ENCODE data around the gene KHDC1L. TPM values are rescaled to one million over a fixed set of nuclear protein-coding genes. Genes with fewer than 3 reads are reported as not detected.

The KHDC1L gene
- total RNA-seq, 1 experiment from 2014 or later: not detected

Other genes with a start within 250 kb of the KHDC1L start
- 0.19 TPM in 1 of 2 replicates, not detected in the other for gene KHDC1, start 37.7 kb upstream of the KHDC1L start, total RNA-seq (2014; rRNA removed; shearing (Covaris generic))
- gene DPPA5, start 128.8 kb upstream of the KHDC1L start, total RNA-seq (2014; rRNA removed; shearing (Covaris generic)): not detected in 2 replicates
- not detected in 2 replicates for gene KHDC3L, start 137.2 kb upstream of the KHDC1L start, total RNA-seq (2014; rRNA removed; shearing (Covaris generic))
- not detected in 2 replicates for gene OOEP, start 144.4 kb upstream of the KHDC1L start, total RNA-seq (2014; rRNA removed; shearing (Covaris generic))
- gene DDX43, start 169.3 kb upstream of the KHDC1L start, total RNA-seq (2014; rRNA removed; shearing (Covaris generic)): not detected in 2 replicates
- not detected in 2 replicates for gene CGAS, start 226.8 kb upstream of the KHDC1L start, total RNA-seq (2014; rRNA removed; shearing (Covaris generic))
- 22.6 and 26.3 TPM in 2 replicates for gene MTO1, start 236.2 kb upstream of the KHDC1L start, total RNA-seq (2014; rRNA removed; shearing (Covaris generic))

Measured in SK-MEL-5 (cell line).